Measurements from ENCODE around the gene PRDX5.
"Not testable (repeated sequence)": the region's sequence is repeated elsewhere in the genome, so short reads cannot be mapped to it uniquely, and the experiment has no call there.

The PRDX5 gene

GRCh38 chr11:64323373-64323772, 5.5 kb downstream of the PRDX5 start:
- no peak for DNase-seq (ENCODE audit: low read depth in 2 of 3, low spot score in 2 of 3)

GRCh38 chr11:64323984-64324383, 6.1 kb downstream of the PRDX5 start:
- not testable (repeated sequence) for DNase-seq (ENCODE audit: low read depth in 2 of 3, low spot score in 2 of 3)

DNA sequence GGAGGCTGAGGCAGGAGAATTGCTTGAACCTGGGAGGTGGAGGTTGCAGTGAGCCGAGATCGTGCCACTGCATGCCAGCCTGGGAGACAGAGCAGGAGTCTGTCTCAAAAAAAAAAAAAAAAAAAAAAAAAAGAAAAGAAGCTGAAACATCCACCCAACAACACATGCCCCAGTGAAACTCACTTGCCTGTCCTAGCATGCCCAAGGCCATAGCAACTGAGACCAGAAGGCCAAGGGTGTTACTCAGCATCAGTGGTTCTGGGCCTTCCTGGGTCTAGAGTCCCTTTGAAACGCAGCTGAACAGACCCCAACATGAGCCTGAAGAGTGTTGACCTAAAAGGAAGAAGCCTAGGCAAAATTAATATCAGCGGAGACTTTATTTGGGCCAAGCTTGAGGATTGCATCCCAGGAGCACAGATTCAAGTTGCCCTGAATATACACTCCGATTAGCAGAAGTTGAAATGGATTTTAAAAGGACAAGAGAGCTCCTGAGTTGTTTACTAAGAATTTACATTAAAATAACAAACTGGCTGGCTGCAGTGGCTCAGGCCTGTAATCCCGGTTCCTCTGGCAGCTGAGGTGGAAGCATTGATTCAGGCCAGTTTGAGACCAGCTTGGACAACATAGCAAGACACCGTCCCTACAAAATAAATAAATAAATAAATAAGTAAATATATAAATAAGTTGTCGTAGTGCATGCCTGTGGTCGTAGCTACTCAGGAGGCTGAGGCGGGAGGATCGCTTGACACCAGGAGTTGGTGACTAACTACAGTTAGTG, 7.0 kb downstream of the PRDX5 start:
- DNase-seq (ENCODE audit: low read depth in 2 of 3, low spot score in 2 of 3) = no peak

DNA sequence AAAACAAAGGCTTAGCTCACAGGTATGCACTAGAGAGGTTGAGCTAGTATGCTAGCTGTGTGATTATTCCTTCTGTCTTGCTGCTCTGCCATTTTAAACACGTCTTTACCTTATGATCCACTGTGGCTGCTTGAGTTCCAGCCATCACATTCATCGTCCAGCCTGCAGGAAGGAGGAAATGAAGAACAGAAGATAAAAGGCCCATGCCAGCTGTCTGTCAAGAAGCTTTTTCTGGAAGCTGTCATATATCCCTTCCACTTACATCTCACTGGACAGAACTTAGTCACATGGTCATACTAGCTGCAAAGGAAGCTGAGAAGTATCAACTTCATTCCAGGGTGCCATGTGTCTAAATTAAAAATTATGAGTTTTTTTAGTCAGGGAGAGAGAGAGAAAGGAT, 9.5 kb downstream of the PRDX5 start:
- DNase-seq (ENCODE audit: low read depth in 2 of 3, low spot score in 2 of 3) = no peak

- DNase-seq (ENCODE audit: low read depth in 2 of 3, low spot score in 2 of 3) = no peak
Measured at GRCh38 chr11:64327993-64328392, 10.1 kb downstream of the PRDX5 start.

DNA sequence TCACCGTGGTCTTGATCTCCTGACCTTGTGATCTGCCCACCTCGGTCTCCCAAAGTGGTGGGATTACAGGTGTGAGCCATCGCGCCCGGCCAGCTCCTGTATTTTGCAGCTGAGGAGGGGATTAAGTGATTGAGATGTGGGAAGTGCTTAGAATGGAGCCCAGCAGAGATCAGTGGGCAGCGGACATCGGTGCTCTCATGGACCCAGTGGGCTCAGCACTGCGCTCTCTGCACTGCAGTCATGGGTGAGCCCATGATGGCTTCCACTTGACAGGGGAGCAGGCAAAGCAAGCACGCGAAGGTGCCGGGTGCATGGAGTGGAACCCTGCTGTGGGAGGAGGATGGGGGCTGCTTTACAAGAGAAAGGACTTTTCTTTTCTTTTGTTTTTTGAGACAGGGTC, 13.0 kb downstream of the PRDX5 start:
- DNase-seq (ENCODE audit: low read depth in 2 of 3, low spot score in 2 of 3) = no peak

GRCh38 chr11:64331569-64332371, 13.8 kb downstream of the PRDX5 start:
- peak; percentile 65 to 75 (median 65) for DNase-seq (ENCODE audit: low read depth in 2 of 3, low spot score in 2 of 3)

- DNase-seq (ENCODE audit: low read depth in 2 of 3, low spot score in 2 of 3) = no peak
Measured at GRCh38 chr11:64333556-64333955, 15.6 kb downstream of the PRDX5 start.

- DNase-seq (ENCODE audit: low read depth in 2 of 3, low spot score in 2 of 3) = peak in 1 of 3 experiments; percentile 42
Measured at GRCh38 chr11:64334764-64335735, 17.1 kb downstream of the PRDX5 start.

DNA sequence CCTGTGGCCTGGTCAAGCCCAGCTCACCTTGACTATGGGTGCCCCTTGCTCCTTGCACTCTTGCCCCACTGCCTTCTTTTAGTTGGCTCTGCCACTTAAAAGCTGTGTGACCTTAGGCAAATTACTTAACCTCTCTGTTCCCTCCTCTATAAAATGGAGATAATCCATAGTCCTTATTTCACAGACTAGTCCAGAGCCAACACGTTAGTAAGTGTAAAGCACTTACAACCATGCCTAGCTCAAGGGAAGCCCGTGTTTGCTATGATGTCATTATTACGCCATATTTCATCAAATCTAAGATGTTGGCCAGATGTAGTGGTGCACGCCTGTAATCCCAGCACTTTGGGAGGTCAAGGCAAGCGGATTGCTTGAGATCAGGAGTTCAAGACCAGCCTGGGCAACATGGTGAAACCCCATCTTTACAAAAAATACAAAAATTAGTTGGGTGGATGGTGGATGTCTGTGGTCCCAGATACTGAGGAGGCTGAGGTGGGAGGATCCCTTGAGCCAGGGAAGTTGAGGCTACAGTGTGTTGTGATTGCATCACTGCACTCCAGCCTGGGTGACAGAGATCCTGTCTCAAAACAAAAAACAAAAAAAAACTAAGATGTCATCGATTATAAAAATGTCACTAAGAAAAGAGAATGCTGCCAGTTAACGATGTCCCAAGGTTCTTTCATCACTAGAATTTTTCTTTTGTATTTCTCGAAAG, 19.8 kb downstream of the PRDX5 start:
- no peak for DNase-seq (ENCODE audit: low read depth in 2 of 3, low spot score in 2 of 3)

- no peak for DNase-seq (ENCODE audit: low read depth in 2 of 3, low spot score in 2 of 3)
Measured at GRCh38 chr11:64338716-64339115, 20.8 kb downstream of the PRDX5 start.

DNA sequence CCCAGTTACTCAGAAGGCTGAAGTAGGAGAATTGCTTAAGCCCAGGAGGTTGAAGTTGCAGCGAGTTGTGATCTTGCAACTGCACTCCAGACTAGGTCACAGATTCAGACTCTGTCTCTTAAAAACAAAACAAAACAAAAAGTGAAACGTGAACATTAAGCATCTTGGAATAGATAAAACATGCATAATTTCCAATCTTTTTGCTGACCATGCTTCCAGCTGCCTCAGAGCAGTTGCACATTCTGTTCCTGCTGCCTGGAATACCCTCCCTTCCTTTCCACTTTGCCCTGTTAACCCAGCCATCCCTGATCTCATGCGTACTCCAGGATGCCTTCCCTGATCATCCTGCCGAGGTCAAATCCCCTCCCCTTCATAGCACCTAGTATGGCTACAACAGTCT, 21.4 kb downstream of the PRDX5 start:
- DNase-seq (ENCODE audit: low read depth in 2 of 3, low spot score in 2 of 3) = no peak

- DNase-seq (ENCODE audit: low read depth in 2 of 3, low spot score in 2 of 3) = peak; percentile 57 to 71 (median 60)
Measured at GRCh38 chr11:64339754-64340408, 22.0 kb downstream of the PRDX5 start, which contains the start of gene CCDC88B. Gene CCDC88B, plus strand, starts transcription at chr11:64340204. Its CDS starts 63 bp downstream, at chr11:64340267.

DNA sequence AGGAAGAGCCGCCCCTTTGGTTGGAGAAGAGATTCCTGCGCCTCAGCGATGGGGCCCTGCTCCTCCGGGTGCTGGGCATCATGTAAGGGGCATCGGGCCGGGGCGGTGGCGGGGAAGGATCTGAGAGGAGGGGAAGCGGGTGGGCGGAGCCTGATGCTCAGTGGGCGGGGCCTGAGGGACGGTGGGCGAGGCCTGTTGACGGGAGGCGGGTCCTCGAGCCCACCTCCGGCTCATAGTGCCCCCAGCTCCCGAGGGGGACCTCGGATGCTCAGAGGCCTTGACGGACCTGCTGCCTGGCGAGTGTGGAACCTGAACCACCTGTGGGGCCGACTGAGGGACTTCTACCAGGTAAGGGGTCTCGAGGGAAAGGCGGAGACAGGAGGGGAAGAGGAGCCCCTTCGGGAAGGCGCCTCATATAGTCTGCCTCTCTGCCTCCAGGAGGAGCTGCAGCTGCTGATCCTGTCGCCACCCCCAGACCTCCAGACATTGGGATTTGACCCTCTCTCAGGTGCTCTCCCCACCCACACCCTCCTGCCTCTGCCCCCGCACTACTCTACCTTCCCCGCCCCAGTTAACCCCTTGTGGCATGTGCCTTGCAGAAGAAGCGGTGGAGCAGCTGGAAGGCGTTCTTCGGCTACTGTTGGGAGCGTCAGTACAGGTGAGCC, 22.9 kb downstream of the PRDX5 start:
- peak in 2 of 3 experiments; percentile 87 to 89 for DNase-seq (ENCODE audit: low read depth in 2 of 3, low spot score in 2 of 3)

- no peak for DNase-seq (ENCODE audit: low read depth in 2 of 3, low spot score in 2 of 3)
Measured at GRCh38 chr11:64341429-64341828, 23.5 kb downstream of the PRDX5 start.

GRCh38 chr11:64341851-64342791, 24.2 kb downstream of the PRDX5 start:
- peak; percentile 76 to 85 (median 82) for DNase-seq (ENCODE audit: low read depth in 2 of 3, low spot score in 2 of 3)

DNA sequence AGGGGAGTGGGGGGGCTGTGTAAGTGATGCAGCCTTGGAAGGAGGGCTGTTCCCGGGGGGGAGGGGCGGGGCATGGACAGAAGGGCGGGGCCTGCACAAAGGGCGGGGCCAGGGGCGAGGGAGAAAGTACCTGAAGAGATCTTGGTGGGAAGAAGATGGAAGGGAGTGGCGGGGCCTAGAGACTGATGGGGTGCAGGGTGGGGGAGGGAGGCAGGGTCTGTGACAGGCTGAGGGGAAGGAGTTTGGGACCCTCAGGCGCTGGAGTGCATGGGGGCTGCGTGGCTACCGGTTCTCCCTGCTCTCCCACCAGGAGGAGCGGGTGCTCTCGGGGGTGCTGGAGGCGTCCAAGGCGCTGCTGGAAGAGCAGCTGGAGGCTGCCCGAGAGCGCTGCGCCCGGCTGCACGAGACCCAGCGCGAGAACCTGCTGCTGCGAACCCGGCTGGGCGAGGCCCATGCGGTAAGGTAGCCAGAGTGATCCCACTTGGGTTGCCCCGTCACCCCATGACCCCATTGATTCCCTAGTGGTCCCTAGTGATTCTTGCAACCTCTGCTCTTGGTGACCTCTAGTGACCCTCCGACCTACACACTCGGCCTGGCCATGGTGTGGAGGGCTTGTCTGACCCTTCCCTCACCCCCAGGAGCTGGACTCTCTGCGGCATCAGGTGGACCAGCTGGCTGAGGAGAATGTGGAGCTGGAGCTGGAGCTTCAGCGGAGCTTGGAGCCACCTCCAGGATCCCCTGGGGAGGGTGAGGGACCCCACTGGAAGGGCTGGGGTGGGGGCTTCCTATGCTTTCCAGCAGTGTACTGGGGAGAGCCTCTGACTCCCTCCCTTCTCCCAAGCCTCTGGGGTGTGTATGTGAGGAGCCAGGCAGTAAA, 25.2 kb downstream of the PRDX5 start:
- DNase-seq (ENCODE audit: low read depth in 2 of 3, low spot score in 2 of 3) = no peak

All from activated CD8-positive, alpha-beta memory T cell treated with anti-CD3 and anti-CD28 coated beads for 48 hours (primary cell).